SK-N-SH treated with all-trans-retinoic acid at 6 μM for 48 hours (cell line): ENCODE results near the gene PRR12.

Experiments used
- TOX ChIP-seq: fragments of 250-450 bp; sonication (Bioruptor Pico); IDR thresholded peaks from 2 replicates; pipeline ENCODE4 v1.8.0; 2021; ENCODE audit warnings: mild to moderate bottlenecking, moderate library complexity, borderline replicate concordance
- ZFP3 ChIP-seq: fragments of 250-450 bp; sonication (Bioruptor Pico); IDR thresholded peaks from 2 replicates; pipeline ENCODE4 v1.5.0; 2020; ENCODE audit warnings: mild to moderate bottlenecking, moderate library complexity
- ZNF70 ChIP-seq: fragments of 450-650 bp; formaldehyde crosslinking; IDR thresholded peaks from 2 replicates; pipeline ENCODE4 v1.5.0; 2020; ENCODE audit warnings: mild to moderate bottlenecking, moderate library complexity
- TF ChIP-seq, protein P1 (sequence below): fragments of 250-450 bp; sonication (Bioruptor Pico); IDR thresholded peaks from 2 replicates; pipeline ENCODE4 v1.5.0; 2020; ENCODE audit warnings: mild to moderate bottlenecking, moderate library complexity

DNA sequence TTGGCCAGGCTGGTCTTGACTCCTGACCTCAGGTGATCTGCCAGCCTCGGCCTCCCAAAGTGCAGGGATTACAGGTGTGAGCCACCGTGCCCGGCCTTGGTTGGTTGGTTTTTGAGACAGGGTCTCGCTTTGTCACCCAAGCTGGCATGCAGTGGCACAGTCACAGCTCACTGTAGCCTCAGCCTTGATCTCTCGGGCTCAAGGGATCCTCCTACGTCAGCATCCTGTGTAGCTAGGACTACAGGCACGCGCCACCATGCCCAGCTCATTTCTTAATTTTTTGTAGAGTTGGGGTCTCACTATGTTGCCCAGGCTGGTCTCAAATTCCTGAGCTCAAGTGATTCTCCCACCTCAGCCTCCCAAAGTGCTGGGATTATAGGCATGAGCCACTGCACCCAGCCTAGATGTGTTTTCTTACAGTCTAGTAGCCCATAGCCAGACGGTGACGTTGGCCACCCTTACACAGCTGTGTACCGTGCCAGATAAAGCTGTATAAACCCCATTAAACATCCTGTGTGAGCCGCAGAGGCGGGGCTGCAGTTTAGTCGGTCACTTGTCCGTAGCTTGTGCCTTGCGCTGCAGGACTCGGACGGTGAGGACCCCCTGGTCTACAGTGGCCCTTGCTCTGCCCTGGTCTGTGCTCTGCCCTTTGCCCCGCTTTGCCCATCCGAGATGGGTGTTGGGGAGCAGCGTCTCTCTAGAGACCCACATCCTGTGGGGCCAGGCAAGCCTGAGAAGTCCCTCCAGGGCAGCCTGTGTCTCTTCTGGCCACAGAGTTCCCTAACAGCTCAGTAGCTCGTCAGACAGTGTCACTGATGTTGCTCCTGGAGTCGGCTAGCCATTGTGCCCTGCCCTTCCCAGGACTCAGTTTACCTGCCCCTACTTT, 64.8 kb downstream of the PRR12 start:
- TF ChIP-seq, protein P1, sequence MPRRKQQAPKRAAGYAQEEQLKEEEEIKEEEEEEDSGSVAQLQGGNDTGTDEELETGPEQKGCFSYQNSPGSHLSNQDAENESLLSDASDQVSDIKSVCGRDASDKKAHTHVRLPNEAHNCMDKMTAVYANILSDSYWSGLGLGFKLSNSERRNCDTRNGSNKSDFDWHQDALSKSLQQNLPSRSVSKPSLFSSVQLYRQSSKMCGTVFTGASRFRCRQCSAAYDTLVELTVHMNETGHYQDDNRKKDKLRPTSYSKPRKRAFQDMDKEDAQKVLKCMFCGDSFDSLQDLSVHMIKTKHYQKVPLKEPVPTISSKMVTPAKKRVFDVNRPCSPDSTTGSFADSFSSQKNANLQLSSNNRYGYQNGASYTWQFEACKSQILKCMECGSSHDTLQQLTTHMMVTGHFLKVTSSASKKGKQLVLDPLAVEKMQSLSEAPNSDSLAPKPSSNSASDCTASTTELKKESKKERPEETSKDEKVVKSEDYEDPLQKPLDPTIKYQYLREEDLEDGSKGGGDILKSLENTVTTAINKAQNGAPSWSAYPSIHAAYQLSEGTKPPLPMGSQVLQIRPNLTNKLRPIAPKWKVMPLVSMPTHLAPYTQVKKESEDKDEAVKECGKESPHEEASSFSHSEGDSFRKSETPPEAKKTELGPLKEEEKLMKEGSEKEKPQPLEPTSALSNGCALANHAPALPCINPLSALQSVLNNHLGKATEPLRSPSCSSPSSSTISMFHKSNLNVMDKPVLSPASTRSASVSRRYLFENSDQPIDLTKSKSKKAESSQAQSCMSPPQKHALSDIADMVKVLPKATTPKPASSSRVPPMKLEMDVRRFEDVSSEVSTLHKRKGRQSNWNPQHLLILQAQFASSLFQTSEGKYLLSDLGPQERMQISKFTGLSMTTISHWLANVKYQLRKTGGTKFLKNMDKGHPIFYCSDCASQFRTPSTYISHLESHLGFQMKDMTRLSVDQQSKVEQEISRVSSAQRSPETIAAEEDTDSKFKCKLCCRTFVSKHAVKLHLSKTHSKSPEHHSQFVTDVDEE (CRISPR knock-in tag): no peak
- TF ChIP-seq ZNF70 (CRISPR knock-in tag): no peak
- no peak for TF ChIP-seq TOX (CRISPR knock-in tag)
- TF ChIP-seq ZFP3 (CRISPR knock-in tag): no peak
